ENCODE data around the gene OTUB2.

OTUB2 gene

DNA sequence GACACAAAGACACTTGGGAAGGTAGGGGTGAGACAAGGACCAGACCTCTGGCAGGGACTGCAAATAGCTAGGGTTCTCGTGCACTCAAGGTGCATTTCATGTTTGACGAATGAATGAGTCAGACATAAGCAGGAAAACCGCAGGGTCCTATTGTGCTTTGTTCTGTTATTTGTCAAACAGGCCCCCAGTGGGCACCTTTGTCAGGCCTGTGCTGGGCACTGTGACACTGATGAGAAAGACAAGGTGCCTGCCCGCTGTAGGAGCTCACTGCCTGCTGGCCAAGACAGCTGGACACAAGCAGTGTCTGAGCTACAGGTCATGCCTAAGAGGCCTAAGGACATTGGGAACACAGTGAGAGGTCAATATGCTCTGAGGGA, 2.3 kb downstream of the OTUB2 start:
- Histone ChIP-seq H3K4me1 (ENCODE audit: control insufficient read depth, low read length) (peaks cover 8% of the 10 kb centered on the region; the same call in 1 of the 2 replicates), H3K27me3 (ENCODE audit: control insufficient read depth, low read length) (peaks cover 3% of the 10 kb centered on the region; the same call in 1 of the 2 replicates), H3K36me3 (ENCODE audit: control insufficient read depth, low read length) (no peaks in the 10 kb centered on the region), H3F3A (ENCODE audit: control insufficient read depth, insufficient read depth) (no peaks in the 10 kb centered on the region), H3K4me2 (ENCODE audit: low read length) (no peak overlapping the region), H3K9me3 (ENCODE audit: control insufficient read depth, insufficient read depth, low read length) (no peaks in the 10 kb centered on the region), H3K9me2 (replicated peaks; ENCODE audit: control insufficient read depth, low read length) (no peaks in the 10 kb centered on the region), H4K20me1 (ENCODE audit: control insufficient read depth, insufficient read depth, low read depth, low read length) (no peaks in the 10 kb centered on the region), H3K27ac (ENCODE audit: low read depth, low read length) (no peak overlapping the region), H3K79me2 (ENCODE audit: control insufficient read depth, low read length) (no peaks in the 10 kb centered on the region), H3K4me3 (ENCODE audit: low read length) (no peak overlapping the region)
- TF ChIP-seq, protein P1, sequence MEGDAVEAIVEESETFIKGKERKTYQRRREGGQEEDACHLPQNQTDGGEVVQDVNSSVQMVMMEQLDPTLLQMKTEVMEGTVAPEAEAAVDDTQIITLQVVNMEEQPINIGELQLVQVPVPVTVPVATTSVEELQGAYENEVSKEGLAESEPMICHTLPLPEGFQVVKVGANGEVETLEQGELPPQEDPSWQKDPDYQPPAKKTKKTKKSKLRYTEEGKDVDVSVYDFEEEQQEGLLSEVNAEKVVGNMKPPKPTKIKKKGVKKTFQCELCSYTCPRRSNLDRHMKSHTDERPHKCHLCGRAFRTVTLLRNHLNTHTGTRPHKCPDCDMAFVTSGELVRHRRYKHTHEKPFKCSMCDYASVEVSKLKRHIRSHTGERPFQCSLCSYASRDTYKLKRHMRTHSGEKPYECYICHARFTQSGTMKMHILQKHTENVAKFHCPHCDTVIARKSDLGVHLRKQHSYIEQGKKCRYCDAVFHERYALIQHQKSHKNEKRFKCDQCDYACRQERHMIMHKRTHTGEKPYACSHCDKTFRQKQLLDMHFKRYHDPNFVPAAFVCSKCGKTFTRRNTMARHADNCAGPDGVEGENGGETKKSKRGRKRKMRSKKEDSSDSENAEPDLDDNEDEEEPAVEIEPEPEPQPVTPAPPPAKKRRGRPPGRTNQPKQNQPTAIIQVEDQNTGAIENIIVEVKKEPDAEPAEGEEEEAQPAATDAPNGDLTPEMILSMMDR (IDR thresholded peaks at IDR 0.05; ENCODE audit: low read depth, low read length, poor library complexity, severe bottlenecking): no peak
- no peak for TF ChIP-seq EZH2phosphoT487 (IDR thresholded peaks at IDR 0.05; ENCODE audit: borderline replicate concordance, low read length)

DNA sequence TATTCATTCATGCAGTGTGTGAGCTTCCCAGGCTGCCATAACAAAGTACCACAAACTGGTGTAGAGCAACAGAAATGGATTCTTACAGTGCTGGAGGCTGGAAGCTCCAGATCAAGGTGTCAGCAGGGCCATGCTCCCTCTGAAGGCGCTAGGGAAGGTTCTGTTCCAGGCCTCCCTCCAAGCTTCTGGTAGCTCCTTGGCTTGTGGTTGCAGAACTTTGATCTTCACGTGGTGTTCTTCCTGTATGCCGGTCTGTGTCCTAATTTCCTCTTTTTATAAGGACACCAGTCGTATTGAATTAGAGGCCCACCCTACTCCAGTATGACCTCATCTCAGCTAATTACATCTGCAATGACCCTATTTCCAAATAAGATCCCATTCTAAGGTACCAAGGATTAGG, 3.1 kb downstream of the OTUB2 start:
- H3K4me1 ChIP-seq (ENCODE audit: control insufficient read depth, low read length): peaks cover 8% of the 10 kb centered on the region; the same call in 1 of the 2 replicates
- no peaks in the 10 kb centered on the region for H4K20me1 ChIP-seq (ENCODE audit: control insufficient read depth, insufficient read depth, low read depth, low read length)
- no peak overlapping the region for H3K4me2 ChIP-seq (ENCODE audit: low read length)
- peaks cover 3% of the 10 kb centered on the region; the same call in 1 of the 2 replicates for H3K27me3 ChIP-seq (ENCODE audit: control insufficient read depth, low read length)
- H3K9me2 ChIP-seq (replicated peaks; ENCODE audit: control insufficient read depth, low read length): no peaks in the 10 kb centered on the region
- no peaks in the 10 kb centered on the region for H3K79me2 ChIP-seq (ENCODE audit: control insufficient read depth, low read length)
- H3K9me3 ChIP-seq (ENCODE audit: control insufficient read depth, insufficient read depth, low read length): no peaks in the 10 kb centered on the region
- H3K27ac ChIP-seq (ENCODE audit: low read depth, low read length): no peak overlapping the region
- no peaks in the 10 kb centered on the region for H3K36me3 ChIP-seq (ENCODE audit: control insufficient read depth, low read length)
- TF ChIP-seq, protein P1 (IDR thresholded peaks at IDR 0.05; ENCODE audit: low read depth, low read length, poor library complexity, severe bottlenecking): no peak
- no peak overlapping the region for H3K4me3 ChIP-seq (ENCODE audit: low read length)
- no peaks in the 10 kb centered on the region for H3F3A ChIP-seq (ENCODE audit: control insufficient read depth, insufficient read depth)

DNA sequence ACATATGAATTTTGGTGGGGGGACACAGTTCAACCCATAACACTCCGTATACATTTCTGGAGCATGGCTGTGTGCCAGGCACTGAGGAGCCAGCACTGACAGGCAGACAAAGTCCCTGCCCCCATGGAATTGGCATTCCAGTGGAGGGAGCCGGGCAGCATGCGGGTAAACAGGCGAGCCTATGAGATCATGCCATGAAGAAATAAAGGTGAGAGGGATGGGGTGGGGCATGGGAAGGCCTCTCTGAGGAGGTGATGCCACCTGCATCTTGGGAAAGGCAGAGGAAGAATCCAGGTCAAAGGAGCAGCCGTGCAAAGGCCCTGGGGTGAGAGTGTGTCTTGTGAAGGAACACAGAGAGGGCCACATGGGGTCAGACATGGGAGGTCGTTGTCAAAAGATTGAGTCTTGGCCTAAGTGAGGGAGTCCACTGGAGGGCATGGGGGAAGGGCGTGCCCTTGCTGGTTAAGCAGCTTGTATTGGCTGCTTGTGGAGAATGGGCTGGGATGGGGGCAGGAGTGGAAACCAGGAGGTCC, 3.6 kb downstream of the OTUB2 start:
- peaks cover 8% of the 10 kb centered on the region; the same call in 1 of the 2 replicates for H3K4me1 ChIP-seq (ENCODE audit: control insufficient read depth, low read length)

More for the DNA sequence above, 3.6 kb downstream of the OTUB2 start:
- Histone ChIP-seq H3K9me2 (replicated peaks; ENCODE audit: control insufficient read depth, low read length) (no peaks in the 10 kb centered on the region), H3K36me3 (ENCODE audit: control insufficient read depth, low read length) (no peaks in the 10 kb centered on the region), H3F3A (ENCODE audit: control insufficient read depth, insufficient read depth) (no peaks in the 10 kb centered on the region), H3K27ac (ENCODE audit: low read depth, low read length) (no peak overlapping the region), H3K79me2 (ENCODE audit: control insufficient read depth, low read length) (no peaks in the 10 kb centered on the region), H3K4me3 (ENCODE audit: low read length) (no peak overlapping the region), H3K27me3 (ENCODE audit: control insufficient read depth, low read length) (peaks cover 3% of the 10 kb centered on the region; the same call in 1 of the 2 replicates), H3K4me2 (ENCODE audit: low read length) (no peak overlapping the region), H3K9me3 (ENCODE audit: control insufficient read depth, insufficient read depth, low read length) (no peaks in the 10 kb centered on the region), H4K20me1 (ENCODE audit: control insufficient read depth, insufficient read depth, low read depth, low read length) (no peaks in the 10 kb centered on the region)
- no peak for TF ChIP-seq EZH2phosphoT487 (IDR thresholded peaks at IDR 0.05; ENCODE audit: borderline replicate concordance, low read length)
- TF ChIP-seq, protein P1 (IDR thresholded peaks at IDR 0.05; ENCODE audit: low read depth, low read length, poor library complexity, severe bottlenecking): no peak
